ENCODE results near the gene MAPK14.

MAPK14 gene

DNA sequence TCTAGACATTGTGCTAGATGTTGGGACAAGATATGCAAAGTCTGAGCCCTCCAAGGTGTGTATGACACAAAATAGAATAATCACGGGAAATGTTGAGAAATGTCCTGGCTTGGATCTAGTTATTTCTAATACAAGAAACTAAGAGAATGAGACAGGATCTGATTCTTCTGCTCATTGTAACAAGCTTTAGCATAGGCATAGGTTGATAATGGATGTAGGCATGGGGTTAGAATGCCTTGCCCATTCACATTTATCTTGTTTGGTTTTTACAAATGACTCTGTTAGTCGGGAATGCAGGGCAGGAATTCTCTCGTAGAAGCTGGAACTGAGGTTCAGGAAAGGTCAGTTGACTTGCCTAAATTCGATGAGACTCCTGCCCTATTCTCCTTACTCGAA lies 1.7 kb upstream of the MAPK14 start:
- TF ChIP-seq YY1 (IDR thresholded peaks at IDR 0.05; ENCODE audit: low read depth) (no peak), CREB1 (IDR thresholded peaks at IDR 0.05; ENCODE audit: low read depth) (no peak), TCF12 (IDR thresholded peaks at IDR 0.05; ENCODE audit: low read depth) (no peak), RAD21 (IDR thresholded peaks at IDR 0.05; ENCODE audit: low read depth) (no peak), TEAD4 (IDR thresholded peaks at IDR 0.05) (no peak), TAF1 (IDR thresholded peaks at IDR 0.05; ENCODE audit: low read depth) (no peak), EP300 (IDR thresholded peaks at IDR 0.05; ENCODE audit: borderline replicate concordance) (no peak), NFIC (IDR thresholded peaks at IDR 0.05) (no peak), CEBPB (IDR thresholded peaks at IDR 0.05) (no peak), FOXM1 (IDR thresholded peaks at IDR 0.05; ENCODE audit: borderline replicate concordance, low read depth) (no peak), ZBTB7A (IDR thresholded peaks at IDR 0.05; ENCODE audit: low read depth) (no peak)
- TF ChIP-seq, protein P1, sequence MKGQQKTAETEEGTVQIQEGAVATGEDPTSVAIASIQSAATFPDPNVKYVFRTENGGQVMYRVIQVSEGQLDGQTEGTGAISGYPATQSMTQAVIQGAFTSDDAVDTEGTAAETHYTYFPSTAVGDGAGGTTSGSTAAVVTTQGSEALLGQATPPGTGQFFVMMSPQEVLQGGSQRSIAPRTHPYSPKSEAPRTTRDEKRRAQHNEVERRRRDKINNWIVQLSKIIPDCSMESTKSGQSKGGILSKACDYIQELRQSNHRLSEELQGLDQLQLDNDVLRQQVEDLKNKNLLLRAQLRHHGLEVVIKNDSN (IDR thresholded peaks at IDR 0.05): no peak
- TF ChIP-seq, protein P2, sequence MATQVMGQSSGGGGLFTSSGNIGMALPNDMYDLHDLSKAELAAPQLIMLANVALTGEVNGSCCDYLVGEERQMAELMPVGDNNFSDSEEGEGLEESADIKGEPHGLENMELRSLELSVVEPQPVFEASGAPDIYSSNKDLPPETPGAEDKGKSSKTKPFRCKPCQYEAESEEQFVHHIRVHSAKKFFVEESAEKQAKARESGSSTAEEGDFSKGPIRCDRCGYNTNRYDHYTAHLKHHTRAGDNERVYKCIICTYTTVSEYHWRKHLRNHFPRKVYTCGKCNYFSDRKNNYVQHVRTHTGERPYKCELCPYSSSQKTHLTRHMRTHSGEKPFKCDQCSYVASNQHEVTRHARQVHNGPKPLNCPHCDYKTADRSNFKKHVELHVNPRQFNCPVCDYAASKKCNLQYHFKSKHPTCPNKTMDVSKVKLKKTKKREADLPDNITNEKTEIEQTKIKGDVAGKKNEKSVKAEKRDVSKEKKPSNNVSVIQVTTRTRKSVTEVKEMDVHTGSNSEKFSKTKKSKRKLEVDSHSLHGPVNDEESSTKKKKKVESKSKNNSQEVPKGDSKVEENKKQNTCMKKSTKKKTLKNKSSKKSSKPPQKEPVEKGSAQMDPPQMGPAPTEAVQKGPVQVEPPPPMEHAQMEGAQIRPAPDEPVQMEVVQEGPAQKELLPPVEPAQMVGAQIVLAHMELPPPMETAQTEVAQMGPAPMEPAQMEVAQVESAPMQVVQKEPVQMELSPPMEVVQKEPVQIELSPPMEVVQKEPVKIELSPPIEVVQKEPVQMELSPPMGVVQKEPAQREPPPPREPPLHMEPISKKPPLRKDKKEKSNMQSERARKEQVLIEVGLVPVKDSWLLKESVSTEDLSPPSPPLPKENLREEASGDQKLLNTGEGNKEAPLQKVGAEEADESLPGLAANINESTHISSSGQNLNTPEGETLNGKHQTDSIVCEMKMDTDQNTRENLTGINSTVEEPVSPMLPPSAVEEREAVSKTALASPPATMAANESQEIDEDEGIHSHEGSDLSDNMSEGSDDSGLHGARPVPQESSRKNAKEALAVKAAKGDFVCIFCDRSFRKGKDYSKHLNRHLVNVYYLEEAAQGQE (IDR thresholded peaks at IDR 0.05; ENCODE audit: low read depth): no peak
- TF ChIP-seq, protein P3, sequence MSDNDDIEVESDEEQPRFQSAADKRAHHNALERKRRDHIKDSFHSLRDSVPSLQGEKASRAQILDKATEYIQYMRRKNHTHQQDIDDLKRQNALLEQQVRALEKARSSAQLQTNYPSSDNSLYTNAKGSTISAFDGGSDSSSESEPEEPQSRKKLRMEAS (IDR thresholded peaks at IDR 0.05): no peak

DNA sequence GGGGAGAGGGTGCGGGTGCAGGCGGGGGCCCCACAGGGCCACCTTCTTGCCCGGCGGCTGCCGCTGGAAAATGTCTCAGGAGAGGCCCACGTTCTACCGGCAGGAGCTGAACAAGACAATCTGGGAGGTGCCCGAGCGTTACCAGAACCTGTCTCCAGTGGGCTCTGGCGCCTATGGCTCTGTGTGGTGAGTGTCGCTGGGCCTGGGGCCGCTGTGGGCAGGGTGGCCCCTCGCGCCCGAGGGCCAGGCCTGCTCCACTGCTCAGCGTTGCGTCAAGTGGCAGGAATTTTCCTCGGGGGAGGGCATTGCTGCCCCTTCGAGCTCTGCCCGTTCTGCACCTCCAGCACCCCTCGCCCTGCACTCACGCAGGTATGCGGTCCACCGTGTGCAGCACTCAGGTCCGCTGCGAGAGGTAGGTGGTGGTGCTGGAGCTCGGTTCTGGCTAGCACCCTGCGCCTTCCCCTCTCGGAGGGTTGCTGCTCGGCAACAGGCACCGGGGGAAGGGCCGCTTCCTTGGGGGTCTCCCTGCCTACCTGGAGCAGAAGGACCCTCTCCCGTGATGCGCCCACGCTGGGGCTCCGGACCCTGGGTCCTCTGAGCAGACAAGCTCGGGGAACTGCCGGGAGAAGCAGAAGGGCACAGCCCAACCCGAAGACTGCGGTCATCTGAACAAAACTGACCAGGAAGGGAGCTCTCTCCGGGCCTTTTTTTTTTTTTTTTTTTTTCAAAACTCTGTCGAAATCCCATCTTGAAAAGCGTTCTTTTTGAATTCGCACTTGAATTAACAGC lies 674 bp downstream of the MAPK14 start:
- TF ChIP-seq ZBTB7A (IDR thresholded peaks at IDR 0.05; ENCODE audit: low read depth) (peak; percentile 69; the same call in 1 of the 2 replicates), TEAD4 (IDR thresholded peaks at IDR 0.05) (peak; percentile 45)
- TF ChIP-seq, protein P2 (IDR thresholded peaks at IDR 0.05; ENCODE audit: low read depth): no peak

DNA sequence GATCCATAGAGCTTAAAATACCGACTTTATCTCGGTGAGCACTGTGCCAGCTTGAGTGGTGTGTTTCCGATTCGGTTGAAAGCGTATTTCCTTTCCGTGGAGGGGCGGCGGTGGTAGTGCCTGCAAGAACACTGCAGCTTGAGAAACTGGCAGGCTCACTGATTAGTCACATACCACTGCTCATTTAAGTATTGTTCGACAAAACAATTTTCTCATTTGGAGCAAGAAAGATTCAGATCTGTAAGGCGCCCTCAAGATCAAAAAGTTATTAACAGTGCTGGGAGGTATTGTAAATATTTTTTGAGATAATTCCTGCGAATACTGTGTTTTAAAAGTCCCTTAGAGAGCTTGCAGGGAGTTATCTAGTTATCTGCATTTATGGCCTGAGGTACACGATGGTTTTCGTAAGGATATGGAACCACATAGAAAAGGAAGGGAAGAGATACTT lies 1.3 kb downstream of the MAPK14 start:
- TF ChIP-seq, protein P3 (IDR thresholded peaks at IDR 0.05): no peak; the same call in 1 of the 2 replicates
- peak; percentile 12; the same call in 1 of the 2 replicates for TF ChIP-seq NFIC (IDR thresholded peaks at IDR 0.05)

DNA sequence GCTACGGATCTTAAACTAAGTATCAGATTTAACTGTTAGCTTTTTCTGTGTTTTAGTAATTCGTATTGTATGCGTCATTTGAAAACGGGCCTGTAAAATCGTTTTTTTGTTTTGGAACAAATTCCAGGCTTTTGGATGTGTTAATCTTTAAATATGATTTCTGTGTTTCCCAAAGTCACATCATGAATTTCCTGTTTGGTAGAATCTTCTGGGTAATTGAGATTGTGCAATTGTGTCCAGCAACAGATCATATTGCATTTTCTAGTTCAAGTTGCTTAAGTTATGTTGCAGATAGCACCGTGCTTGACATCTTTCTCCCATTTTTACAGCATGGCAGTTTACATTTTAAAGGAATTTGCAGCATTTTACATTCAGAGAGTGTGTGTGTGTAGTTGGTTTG lies 1.9 kb downstream of the MAPK14 start:
- TF ChIP-seq CEBPB (IDR thresholded peaks at IDR 0.05) (peak; percentile 97), TCF12 (IDR thresholded peaks at IDR 0.05; ENCODE audit: low read depth) (no peak)

DNA sequence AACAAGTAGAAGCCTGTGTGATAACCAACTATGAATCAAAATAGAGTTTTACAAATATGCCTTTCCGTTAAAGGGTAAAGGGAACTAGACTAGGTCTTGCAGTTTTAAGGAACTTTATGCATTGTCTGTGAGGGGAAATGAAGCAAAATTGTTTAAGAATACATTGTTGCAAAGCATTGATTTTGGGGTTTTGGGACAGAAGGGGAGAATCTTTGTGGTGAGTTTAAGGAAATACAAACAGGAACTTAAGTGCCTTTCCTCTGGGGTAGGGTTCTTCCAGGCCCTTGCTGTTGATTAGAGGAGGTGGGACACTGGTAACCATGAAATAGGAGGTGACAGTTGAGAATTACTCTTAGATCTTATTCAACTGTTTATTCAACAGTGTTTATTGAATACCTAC lies 4.7 kb downstream of the MAPK14 start:
- TF ChIP-seq TAF1 (IDR thresholded peaks at IDR 0.05; ENCODE audit: low read depth) (no peak), EP300 (IDR thresholded peaks at IDR 0.05; ENCODE audit: borderline replicate concordance) (no peak), TCF12 (IDR thresholded peaks at IDR 0.05; ENCODE audit: low read depth) (no peak), CEBPB (IDR thresholded peaks at IDR 0.05) (no peak), ZBTB7A (IDR thresholded peaks at IDR 0.05; ENCODE audit: low read depth) (no peak), TEAD4 (IDR thresholded peaks at IDR 0.05) (no peak), FOXM1 (IDR thresholded peaks at IDR 0.05; ENCODE audit: borderline replicate concordance, low read depth) (no peak), YY1 (IDR thresholded peaks at IDR 0.05; ENCODE audit: low read depth) (no peak), NFIC (IDR thresholded peaks at IDR 0.05) (no peak), EGR1 (IDR thresholded peaks at IDR 0.05) (no peak), CREB1 (IDR thresholded peaks at IDR 0.05; ENCODE audit: low read depth) (no peak), RAD21 (IDR thresholded peaks at IDR 0.05; ENCODE audit: low read depth) (no peak)
- TF ChIP-seq, protein P2 (IDR thresholded peaks at IDR 0.05; ENCODE audit: low read depth): no peak
- TF ChIP-seq, protein P1 (IDR thresholded peaks at IDR 0.05): no peak
- TF ChIP-seq, protein P3 (IDR thresholded peaks at IDR 0.05): no peak

Data from Ishikawa (cell line).